ENCODE measurements around the gene OR5M10.
"Not testable (repeated sequence)": the region's sequence is repeated elsewhere in the genome, so short reads cannot be mapped to it uniquely, and the experiment has no call there.

OR5M10 gene

GRCh38 chr11:56577621-56578020, at the start of gene OR5M10:
TSS of gene OR5M10 (minus strand) at chr11:56577721. CDS start at chr11:56577721, 0 bp downstream.
- DNase-seq = no peak

GRCh38 chr11:56625946-56626345, 48.4 kb upstream of the OR5M10 start:
- DNase-seq = no peak

GRCh38 chr11:56624661-56625110, 47.2 kb upstream of the OR5M10 start:
- no peak for DNase-seq

GRCh38 chr11:56611174-56611573, 33.7 kb upstream of the OR5M10 start:
- no peak for DNase-seq

GRCh38 chr11:56592088-56592717, 14.7 kb upstream of the OR5M10 start:
- not testable (repeated sequence) for DNase-seq

GRCh38 chr11:56558574-56558973, 18.9 kb downstream of the OR5M10 start:
- DNase-seq = no peak

- DNase-seq = not testable (repeated sequence)
Observed at GRCh38 chr11:56554691-56555090, 22.8 kb downstream of the OR5M10 start.

- DNase-seq = no peak
Observed at GRCh38 chr11:56545531-56545930, 32.0 kb downstream of the OR5M10 start.

- DNase-seq = no peak
Observed at GRCh38 chr11:56543739-56544138, 33.8 kb downstream of the OR5M10 start.

- no peak for DNase-seq
Observed at GRCh38 chr11:56543157-56543556, 34.4 kb downstream of the OR5M10 start, which contains the start of gene OR5M11. TSS of gene OR5M11 (minus strand) at chr11:56543257. CDS start at chr11:56543257, 0 bp downstream.

- no peak for DNase-seq
Observed at GRCh38 chr11:56533054-56533740, 44.3 kb downstream of the OR5M10 start.

- DNase-seq = no peak
Observed at GRCh38 chr11:56531856-56532255, 45.7 kb downstream of the OR5M10 start.
